ENCODE data around the gene TEDDM1. TPM values are rescaled to one million over a fixed set of nuclear protein-coding genes. Genes with fewer than 3 reads are reported as not detected.

The TEDDM1 gene
- total and polyA plus RNA-seq, 10 of the 15 experiments (the other 5 are each of a cell fraction or from before 2014, with no cell fraction given) = 0.11 TPM; not detected in 9

GRCh38 chr1:182438326-182438725, 37.9 kb upstream of the TEDDM1 start:
- BruUV-seq (replicated peaks) = no TSS peak
- WGBS (ENCODE audit: insufficient coverage, insufficient replicate concordance, low lambda C conversion rate, missing lambda C conversion rate) = 53% methylated on average over 1 of the region's 1 CpG
- TF ChIP-seq REST (IDR thresholded peaks at IDR 0.05; ENCODE audit: low read depth, low read length) (no peak), EZH2 (IDR thresholded peaks at IDR 0.05; ENCODE audit: borderline replicate concordance, control insufficient read depth, low read depth, low read length) (no peak)
- in situ Hi-C loops (cut with MboI) = no loop called here
- DNase-seq (ENCODE audit: low read depth, low spot score) (no peak), FAIRE-seq (no peak), ATAC-seq (no peak)
- RAD21 ChIA-PET (ENCODE audit: unreplicated experiment) = no interaction called here
- intact Hi-C loops (cut with micrococcal nuclease; ENCODE audit: unreplicated experiment) = no loop called here
- no peaks in the 10 kb centered on the region for H3K27me3 ChIP-seq (replicated peaks in 1 of 2; ENCODE audit: control insufficient read depth in 2 of 2, insufficient read depth in 2 of 2, low read length in 1 of 2)
- CTCF ChIA-PET = interaction anchor here (1.3 kb wide), 1 partner anchor 349 kb away, joined by 3 read pairs; no protein-coding TSS in a partner anchor
- H3K36me3 ChIP-seq (ENCODE audit: control insufficient read depth in 2 of 2, insufficient read depth in 2 of 2, low read length in 1 of 2) = no peaks in the 10 kb centered on the region
- H3K4me3 ChIP-seq = no peak overlapping the region
- H3K9me3 ChIP-seq (replicated peaks; ENCODE audit: control insufficient read depth, insufficient read depth, low read length) = peaks cover 6% of the 10 kb centered on the region; the same call in 2 of the 3 replicates
- SMC1A ChIA-PET (ENCODE audit: uncharacterized antibody, unreplicated experiment) = interaction anchor here (1.5 kb wide), 1 partner anchor 10 kb away, joined by 6 read pairs; no protein-coding TSS in a partner anchor
- H3K27ac ChIP-seq (ENCODE audit: control insufficient read depth, insufficient read depth) = no peak overlapping the region
- POLR2A ChIA-PET = no interaction called here
- H2AFZ ChIP-seq (ENCODE audit: control insufficient read depth, low read depth, low read length) = no peak overlapping the region
- H3K79me2 ChIP-seq (ENCODE audit: control insufficient read depth, insufficient read depth, low read length) = no peaks in the 10 kb centered on the region
- H3K9ac ChIP-seq (ENCODE audit: control insufficient read depth, insufficient read depth, low read length) = no peak overlapping the region
- no peak overlapping the region for H3K4me2 ChIP-seq (ENCODE audit: control insufficient read depth, insufficient read depth)
- H4K20me1 ChIP-seq (ENCODE audit: control insufficient read depth, insufficient read depth) = no peaks in the 10 kb centered on the region
- peaks cover 12% of the 10 kb centered on the region for H3K4me1 ChIP-seq (ENCODE audit: control insufficient read depth, insufficient read depth, low read length)

DNA sequence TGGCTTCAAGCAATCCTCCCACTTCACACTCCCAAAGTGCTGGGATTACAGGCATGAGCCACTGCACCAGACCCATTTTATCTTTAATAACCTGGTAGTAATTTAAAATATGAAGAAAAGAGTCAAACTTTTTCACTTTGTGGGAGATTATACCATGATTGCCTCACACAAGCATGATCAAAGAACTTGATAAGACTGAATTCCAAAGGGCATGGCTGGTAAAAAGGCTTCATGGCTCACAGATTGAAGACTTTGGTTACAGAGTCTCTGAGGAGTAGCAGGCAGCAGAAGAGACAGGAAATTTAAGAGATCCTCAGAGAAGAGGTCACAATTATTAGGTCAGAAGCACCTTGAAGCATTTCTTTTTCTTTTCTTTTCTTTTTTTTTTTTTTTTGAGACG, 33.1 kb upstream of the TEDDM1 start:
- no peak for DNase-seq (ENCODE audit: low read depth, low spot score)
- intact Hi-C loops (cut with micrococcal nuclease; ENCODE audit: unreplicated experiment) = no loop called here
- Histone ChIP-seq H3K4me3 (no peak overlapping the region), H2AFZ (ENCODE audit: control insufficient read depth, low read depth, low read length) (no peak overlapping the region), H3K9ac (ENCODE audit: control insufficient read depth, insufficient read depth, low read length) (no peak overlapping the region), H3K27me3 (replicated peaks in 1 of 2; ENCODE audit: control insufficient read depth in 2 of 2, insufficient read depth in 2 of 2, low read length in 1 of 2) (no peaks in the 10 kb centered on the region), H3K9me3 (replicated peaks; ENCODE audit: control insufficient read depth, insufficient read depth, low read length) (peaks cover 4% of the 10 kb centered on the region; the same call in 2 of the 3 replicates), H3K27ac (ENCODE audit: control insufficient read depth, insufficient read depth) (no peak overlapping the region), H3K4me1 (ENCODE audit: control insufficient read depth, insufficient read depth, low read length) (peaks cover 7% of the 10 kb centered on the region; the same call in 1 of the 2 replicates), H3K79me2 (ENCODE audit: control insufficient read depth, insufficient read depth, low read length) (no peaks in the 10 kb centered on the region), H3K36me3 (ENCODE audit: control insufficient read depth in 2 of 2, insufficient read depth in 2 of 2, low read length in 1 of 2) (no peaks in the 10 kb centered on the region), H4K20me1 (ENCODE audit: control insufficient read depth, insufficient read depth) (no peaks in the 10 kb centered on the region), H3K4me2 (ENCODE audit: control insufficient read depth, insufficient read depth) (no peak overlapping the region)
- FAIRE-seq = no peak
- no peak for ATAC-seq
- in situ Hi-C loops (cut with MboI) = no loop called here
- CTCF ChIA-PET = interaction anchor here (1.3 to 1.4 kb wide), 2 partner anchors 11 to 353 kb away, joined by 3 to 4 read pairs; no protein-coding TSS in a partner anchor
- no TSS peak for BruUV-seq (replicated peaks)
- SMC1A ChIA-PET (ENCODE audit: uncharacterized antibody, unreplicated experiment) = interaction anchor here (1.5 kb wide), 1 partner anchor 11 kb away, joined by 5 read pairs; no protein-coding TSS in a partner anchor
- WGBS (ENCODE audit: insufficient coverage, insufficient replicate concordance, low lambda C conversion rate, missing lambda C conversion rate) = no CpG with 5 or more reads among the region's 1 CpG
- POLR2A ChIA-PET = no interaction called here
- RAD21 ChIA-PET (ENCODE audit: unreplicated experiment) = interaction anchor here (1.4 kb wide), 1 partner anchor 156 kb away, joined by 3 read pairs; no protein-coding TSS in a partner anchor
- no peak for TF ChIP-seq TCF7 (IDR thresholded peaks at IDR 0.05; ENCODE audit: borderline replicate concordance)
- no peak for TF ChIP-seq ZBTB11 (CRISPR knock-in tag; IDR thresholded peaks at IDR 0.05)
- no peak for TF ChIP-seq BMI1 (IDR thresholded peaks at IDR 0.05; ENCODE audit: borderline replicate concordance)
- TF ChIP-seq, protein P1, sequence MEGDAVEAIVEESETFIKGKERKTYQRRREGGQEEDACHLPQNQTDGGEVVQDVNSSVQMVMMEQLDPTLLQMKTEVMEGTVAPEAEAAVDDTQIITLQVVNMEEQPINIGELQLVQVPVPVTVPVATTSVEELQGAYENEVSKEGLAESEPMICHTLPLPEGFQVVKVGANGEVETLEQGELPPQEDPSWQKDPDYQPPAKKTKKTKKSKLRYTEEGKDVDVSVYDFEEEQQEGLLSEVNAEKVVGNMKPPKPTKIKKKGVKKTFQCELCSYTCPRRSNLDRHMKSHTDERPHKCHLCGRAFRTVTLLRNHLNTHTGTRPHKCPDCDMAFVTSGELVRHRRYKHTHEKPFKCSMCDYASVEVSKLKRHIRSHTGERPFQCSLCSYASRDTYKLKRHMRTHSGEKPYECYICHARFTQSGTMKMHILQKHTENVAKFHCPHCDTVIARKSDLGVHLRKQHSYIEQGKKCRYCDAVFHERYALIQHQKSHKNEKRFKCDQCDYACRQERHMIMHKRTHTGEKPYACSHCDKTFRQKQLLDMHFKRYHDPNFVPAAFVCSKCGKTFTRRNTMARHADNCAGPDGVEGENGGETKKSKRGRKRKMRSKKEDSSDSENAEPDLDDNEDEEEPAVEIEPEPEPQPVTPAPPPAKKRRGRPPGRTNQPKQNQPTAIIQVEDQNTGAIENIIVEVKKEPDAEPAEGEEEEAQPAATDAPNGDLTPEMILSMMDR (IDR thresholded peaks at IDR 0.05 in 2 of 3, conservative IDR thresholded peaks at IDR 0.05 in 1 of 3; ENCODE audit: control insufficient read depth in 2 of 3, extremely low read depth in 1 of 3, insufficient read depth in 1 of 3, low read depth in 3 of 3, low read length in 3 of 3) = no peak
- TF ChIP-seq YY1 (IDR thresholded peaks at IDR 0.05; ENCODE audit: low read depth, low read length) = no peak
